ENCODE measurements around the gene CEACAM16.

DNA sequence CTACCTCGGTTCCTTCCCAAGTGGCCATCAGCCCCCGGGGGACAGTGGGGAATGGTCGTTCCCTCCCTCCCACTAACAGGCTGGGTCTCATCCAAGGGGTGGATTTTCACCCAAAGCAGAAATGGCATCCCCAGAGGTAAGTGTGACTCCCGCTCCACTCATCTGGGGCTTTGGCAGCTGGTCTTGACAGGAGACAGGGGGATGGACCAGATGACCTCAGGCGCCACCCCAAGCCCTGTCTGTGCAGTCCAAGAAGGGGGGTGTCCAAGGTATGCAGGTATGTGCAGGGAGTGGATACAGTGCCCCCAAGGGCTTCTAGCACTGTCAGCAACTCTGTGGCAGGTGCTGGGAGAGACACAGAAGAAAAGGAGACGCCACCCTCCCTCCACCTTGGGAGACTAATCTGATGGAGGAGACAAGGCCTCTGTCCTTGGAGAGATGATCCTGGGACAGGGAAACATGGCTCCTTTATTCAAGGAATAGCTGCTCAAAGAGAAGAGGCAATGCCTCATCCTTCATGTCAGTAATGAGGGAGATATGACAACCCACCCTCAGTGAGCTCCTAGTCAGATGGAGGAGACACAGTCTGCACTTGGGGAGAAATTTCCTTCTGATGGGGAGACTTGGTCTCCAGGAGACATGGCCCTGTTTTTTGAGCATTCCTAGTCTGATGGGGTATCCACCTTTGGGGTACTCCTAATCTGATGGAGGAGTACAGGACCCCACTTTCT, 7.7 kb downstream of the CEACAM16 start:
- TF ChIP-seq CTCF (IDR thresholded peaks at IDR 0.05) (no peak), POLR2A (IDR thresholded peaks at IDR 0.05) (no peak)
